Ureter (tissue), 1 donor: ENCODE measurements around the gene PTPN4. TPM values are rescaled to one million over a fixed set of nuclear protein-coding genes. Genes with fewer than 3 reads are reported as not detected.

Source experiments
- DNase-seq: peaks from one replicate; pipeline ENCODE4 v3.0.0-alpha.2; 2020; ENCODE audit warnings: low spot score
- total RNA-seq: library from RNA; stranded (reverse); gene quantifications from one replicate; pipeline ENCODE4 v1.2.4, GENCODE V29; 2023
- donor health status: DM: yes; HTN: yes; CAD: no.

PTPN4 gene
- total RNA-seq, 1 donor from 2014 or later = 48.7 TPM

DNA sequence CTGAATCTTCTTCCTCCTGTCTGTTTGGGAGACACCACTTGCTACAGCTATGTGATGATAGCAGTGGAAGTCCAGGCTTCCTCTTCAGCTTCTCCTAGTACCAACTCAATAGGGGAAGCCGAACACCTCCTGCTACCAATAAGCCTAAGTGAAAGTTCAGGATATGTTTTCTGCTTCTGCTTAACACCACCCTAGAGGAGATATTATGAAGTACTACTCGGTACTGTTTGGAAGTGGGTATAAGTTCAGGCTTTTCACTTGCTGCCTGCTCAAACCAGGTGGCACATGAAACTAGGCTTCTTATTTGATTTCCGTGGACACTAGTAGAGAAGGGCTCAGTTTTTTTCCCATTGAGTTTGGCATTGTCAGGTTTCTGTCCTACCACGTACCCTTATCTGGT is 99.8 kb downstream of the PTPN4 start:
- DNase-seq = no peak

GRCh38 chr2:119860924-119861323 is 101.2 kb downstream of the PTPN4 start:
- no peak for DNase-seq

DNA sequence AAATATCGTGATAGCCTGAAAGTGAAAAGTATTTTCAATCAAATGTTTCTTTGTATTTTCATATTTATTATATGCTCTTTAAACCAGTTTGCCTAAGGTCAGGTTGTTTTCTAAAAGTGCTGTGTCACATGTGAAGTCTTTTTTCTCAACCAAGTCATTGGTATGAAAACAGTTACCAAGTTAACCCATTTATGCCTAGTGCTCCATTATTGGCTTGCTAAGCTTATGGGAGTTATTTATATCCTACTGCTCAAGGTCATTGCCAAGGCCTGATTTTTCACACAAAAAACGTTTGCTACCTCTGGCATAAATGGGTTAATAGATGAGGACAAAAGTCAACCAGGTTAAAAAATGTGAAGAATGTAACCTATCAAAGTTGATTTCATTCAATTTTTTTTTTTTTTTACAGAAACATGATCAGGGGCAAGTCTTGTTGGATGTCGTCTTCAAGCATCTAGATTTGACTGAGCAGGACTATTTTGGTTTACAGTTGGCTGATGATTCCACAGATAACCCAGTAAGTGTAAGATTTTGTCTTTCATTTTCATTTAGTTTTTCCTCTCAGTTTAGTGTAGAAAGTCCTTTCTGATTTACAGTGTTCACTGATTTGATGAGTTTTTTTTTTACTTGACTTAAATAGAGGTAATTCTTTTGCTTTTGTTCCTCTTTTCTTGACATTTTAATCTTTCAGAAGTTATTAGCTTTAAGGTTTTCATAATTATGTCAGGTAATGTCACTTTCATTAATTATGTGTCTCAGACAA is 102.6 kb downstream of the PTPN4 start:
- no peak for DNase-seq

- DNase-seq = no peak
These were observed 104.6 kb downstream of the PTPN4 start for GRCh38 chr2:119864318-119864717.

DNA sequence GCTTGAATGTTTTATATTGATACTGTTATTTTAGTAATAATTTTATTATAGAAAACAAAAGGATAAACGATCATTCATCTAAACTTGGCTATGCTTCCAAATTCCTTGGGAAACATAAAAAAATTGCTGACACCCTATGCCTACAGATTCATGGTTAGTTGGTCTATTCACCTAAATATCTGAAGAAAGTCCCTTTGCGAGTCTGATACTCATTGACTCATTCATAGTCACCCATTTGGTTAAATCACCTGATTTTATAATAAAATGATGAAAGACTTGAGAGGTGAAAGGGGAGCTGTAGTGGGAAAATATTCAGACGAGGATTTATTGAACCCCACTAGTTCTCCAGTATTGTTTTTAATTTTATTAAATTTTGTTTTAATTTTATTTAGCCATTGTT is 112.0 kb downstream of the PTPN4 start:
- DNase-seq = no peak

DNA sequence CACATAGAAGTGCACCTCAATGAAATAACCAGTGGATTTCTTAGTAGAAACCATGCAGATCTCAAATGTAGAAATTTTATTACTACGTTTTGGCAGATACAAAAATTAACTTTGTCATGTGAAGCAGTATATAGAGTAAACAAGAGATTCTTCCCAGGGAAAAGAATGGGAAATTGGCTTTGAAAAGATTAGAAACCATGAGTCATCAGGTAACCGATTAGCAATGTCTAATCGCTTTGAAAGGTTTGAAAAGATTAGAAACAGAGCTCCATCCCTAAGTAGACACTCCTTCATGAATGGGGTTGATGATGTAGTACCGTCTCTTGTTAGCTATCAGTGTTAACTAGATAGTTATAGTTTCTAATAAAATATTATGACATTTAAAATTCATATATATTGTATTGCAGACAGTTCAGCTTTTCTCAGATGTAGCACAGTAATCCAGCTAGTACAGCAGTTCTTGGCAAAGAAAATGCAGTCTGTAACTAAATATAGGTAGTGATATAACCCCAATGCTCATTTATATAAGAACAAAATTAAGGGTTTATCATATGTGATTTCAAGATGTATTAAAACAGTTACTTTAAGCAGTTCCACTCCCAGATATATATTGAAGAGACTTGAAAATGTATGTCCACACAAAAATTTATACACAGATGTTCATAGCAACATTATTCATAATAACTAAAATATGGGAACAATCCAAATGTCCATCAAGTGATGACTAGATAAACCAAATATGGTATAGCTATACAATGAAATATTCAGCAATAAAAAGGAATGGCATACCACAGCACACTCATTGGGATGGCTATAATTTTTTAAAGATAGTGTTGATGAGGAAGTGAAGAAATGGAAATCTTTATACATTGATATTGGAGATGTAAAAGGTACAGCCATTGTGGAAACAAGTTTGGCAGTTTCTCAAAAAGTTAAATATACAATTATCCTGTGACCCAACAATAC is 113.9 kb downstream of the PTPN4 start:
- DNase-seq = no peak

DNA sequence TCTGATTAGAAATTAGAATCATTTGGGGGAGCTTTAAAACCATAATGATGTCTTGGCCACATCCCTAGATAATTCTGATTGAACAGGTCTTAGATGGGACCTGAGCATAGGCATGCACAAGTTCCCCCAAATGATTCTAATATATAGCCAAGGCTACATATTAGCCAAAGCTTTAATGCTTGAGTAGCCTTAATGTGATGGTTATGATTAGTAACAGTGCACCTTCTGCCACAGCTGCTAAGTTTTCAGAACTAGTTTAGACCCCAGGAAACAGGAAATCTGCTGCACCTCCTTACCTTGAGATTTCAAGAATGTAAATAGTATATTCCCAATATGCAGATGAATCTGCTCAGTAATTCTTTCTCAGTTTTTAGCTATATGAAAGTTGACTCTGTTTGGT is 119.8 kb downstream of the PTPN4 start:
- DNase-seq = no peak

- no peak for DNase-seq
These were observed 129.0 kb downstream of the PTPN4 start for GRCh38 chr2:119888680-119889079.

DNA sequence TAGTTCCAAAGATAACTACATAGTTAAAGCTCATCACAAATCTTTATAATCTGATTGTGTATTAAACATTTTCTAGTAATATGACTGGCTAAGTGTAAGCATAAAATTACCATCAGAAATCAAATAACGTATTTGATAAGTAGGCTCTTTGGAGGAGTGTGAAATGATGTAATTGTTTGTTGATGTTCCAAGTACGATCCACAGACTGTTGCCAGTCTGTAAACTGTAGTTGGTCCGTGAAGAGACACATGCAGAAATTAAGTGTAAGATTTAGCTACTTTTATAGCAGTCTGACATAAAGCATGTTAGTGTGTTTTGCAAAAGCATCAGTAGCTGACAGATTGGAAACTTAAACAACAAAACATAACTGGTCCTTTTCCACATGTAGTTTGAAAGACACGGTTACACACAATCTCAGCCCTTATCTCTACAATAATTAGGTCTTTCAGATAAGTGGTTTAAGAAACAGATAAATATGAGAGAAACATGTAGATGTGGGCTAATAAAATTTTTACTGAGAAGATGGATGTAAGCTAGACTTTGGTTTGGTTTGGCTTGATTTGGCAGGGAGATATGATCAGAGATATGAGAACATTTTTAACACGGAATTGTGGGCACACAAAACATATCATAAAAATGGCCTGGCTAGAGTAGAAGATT is 138.1 kb downstream of the PTPN4 start:
- DNase-seq = no peak

- DNase-seq = no peak
These were observed 141.3 kb downstream of the PTPN4 start for GRCh38 chr2:119901013-119901412.

DNA sequence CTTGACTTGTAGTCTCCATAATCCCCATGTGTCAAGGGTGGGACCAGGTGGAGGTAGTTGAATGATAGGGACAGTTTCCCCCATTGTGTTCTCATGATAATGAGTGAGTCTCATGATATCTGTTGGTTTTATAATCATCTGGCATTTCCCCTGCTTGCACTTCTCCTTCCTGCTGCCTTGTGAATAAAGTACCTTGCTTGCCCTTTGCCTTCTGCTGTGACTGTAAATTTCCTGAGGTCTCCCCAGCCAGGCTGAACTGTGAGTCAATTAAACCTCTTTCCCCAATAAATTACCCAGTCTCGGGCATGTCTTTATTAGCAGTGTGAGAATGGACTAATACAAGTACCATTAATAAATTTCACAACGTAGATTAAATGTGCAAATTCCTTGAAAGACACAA is 150.8 kb downstream of the PTPN4 start:
- no peak for DNase-seq

GRCh38 chr2:119914266-119914665 is 154.5 kb downstream of the PTPN4 start:
- DNase-seq = no peak

- DNase-seq = no peak
These were observed 162.1 kb downstream of the PTPN4 start for GRCh38 chr2:119921825-119922224.

DNA sequence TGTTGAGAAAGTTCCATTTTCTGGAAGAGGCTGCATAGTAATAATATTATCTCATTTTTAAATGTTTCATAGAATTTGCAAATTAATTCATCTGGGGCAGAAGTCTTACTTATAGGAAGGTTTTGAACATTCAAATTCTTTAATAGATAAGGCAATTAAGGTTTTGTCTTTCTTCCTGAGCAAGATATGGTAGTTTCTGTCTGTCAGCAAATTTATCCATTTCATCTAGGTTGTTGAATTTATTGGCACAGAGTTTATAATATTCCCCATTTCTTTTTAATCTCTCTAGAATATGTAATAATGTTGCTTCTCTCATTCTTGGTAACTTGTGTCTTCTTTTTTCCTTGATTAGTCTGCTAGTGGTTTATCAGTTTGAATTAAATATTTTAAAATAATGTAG is 163.0 kb downstream of the PTPN4 start:
- DNase-seq = no peak

DNA sequence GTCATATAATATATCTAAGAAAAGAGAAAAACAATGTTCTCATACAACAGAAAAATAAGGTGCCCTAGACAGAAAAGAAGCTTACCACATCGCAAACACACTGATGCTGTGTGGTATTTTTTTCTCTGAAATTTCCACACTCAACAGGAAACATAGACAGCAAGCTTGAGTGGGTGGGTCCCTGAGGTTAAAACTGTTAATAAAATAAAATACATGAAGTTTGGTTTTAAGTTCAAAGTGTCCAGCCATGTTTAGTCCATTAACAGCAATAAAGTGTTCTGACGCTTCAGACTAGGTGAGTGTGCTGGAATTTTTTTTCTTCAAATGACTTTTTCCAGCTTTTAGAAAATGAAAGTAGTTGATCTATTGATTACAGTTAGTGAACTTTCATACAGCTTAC is 169.8 kb downstream of the PTPN4 start:
- DNase-seq = no peak

DNA sequence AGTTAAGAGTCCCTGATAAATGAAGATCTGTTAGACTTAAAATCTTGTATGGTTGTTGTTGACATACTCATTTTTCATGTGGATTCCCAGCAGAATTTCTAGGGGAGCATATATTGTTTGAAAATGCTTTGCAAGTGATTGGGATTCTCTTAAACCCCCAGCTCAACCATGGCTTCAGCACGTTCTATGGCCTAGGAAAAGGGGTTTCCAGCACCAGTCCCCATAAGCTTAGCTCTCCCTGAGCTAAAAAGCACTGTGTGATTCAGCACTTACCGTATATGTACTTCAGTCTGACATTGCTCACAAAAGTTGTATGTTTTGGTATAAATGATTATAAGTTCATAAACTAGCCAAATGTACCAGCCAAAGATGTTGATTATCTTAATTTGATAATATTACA is 173.1 kb downstream of the PTPN4 start:
- no peak for DNase-seq

DNA sequence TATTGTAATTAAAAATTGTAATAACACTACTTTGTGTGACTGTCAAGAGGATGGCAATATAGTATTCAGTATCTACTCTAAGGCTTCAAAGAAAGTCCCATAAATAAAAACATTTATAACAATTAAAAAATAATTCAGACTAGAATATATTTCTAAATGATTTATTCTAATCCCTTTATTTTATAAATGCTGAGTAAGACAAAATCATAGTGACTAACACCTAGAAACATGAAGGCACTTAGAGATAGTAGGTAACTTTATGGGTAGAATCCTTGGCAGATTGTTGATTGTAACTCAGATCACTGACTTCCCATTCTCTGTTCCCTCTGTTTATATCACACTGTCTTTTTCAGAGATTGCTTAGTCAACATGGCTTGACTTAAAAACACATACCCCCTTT is 174.6 kb downstream of the PTPN4 start:
- DNase-seq = no peak

GRCh38 chr2:119937680-119938079 is 178.0 kb downstream of the PTPN4 start:
- DNase-seq = no peak

DNA sequence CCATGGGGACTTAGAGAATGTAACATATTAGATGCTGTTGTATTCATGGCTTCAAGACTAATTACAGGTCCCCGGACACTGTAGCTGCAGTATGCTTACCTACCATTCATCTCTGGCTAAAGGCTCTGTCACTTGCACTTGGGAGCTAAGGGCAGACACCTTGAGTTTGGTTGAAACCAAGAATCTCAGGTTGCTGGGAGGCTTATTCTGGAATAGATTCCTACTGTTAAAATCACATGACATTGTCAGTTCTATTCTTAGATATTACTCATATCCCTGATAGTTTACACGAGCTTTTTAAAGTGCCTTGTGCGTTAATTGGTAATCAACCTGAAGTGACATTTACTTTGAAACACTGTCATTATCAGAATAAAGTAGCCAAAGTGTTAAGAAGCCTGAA is 180.2 kb downstream of the PTPN4 start:
- no peak for DNase-seq

- no peak for DNase-seq
These were observed 181.1 kb downstream of the PTPN4 start for GRCh38 chr2:119940856-119941255.

- no peak for DNase-seq
These were observed 181.7 kb downstream of the PTPN4 start for GRCh38 chr2:119941388-119941787.

DNA sequence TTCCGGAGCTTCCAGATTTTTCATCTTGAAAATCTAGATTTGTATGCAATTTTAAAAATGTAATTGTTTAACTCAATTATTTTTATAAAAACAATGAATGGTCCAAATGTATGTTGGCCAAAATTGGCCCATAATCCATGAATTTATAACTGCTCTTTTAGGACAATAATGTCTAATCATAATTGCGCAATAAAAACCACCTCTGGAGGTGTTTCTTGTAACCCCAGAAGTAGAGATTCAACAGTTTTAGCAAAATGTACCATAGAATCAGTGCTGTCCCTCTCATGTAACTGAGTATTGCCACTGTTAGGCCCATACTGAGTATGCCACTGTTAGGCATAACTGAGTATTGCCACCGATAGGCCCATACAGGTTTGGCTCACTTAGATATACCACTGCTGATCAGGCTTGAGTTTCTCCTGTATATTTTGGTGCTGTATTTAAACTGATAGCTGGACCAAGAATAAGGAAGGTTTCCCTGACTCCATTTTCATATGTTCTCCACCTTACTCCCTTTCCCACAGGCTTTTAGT is 182.3 kb downstream of the PTPN4 start:
- DNase-seq = no peak
